ENCODE results near the gene SAMD15. TPM values are rescaled to one million over a fixed set of nuclear protein-coding genes. Genes with fewer than 3 reads are reported as not detected.
A peak's percentile ranks its signal among the peaks of the same experiment; 100 is the strongest.

Gene SAMD15
- total RNA-seq, 2 experiments from 2014 or later, result 0.34 TPM; not detected in 1

GRCh38 chr14:77377502-77377844 is 294 bp downstream of the SAMD15 start:
- intact Hi-C loops (cut with DNase I, micrococcal nuclease), result loop anchor here (1.0 to 10.0 kb wide), 8 partner anchors 57 to 565 kb away; partner anchors contain the start of genes VIPAS39 (in 2 of the 2), ALKBH1 (in 1 of the 2), ANGEL1 (in 1 of the 2) and CIPC (in 1 of the 2)
- no peak for TF ChIP-seq CTCF (IDR thresholded peaks at IDR 0.05)

GRCh38 chr14:77378701-77379100 is 1.5 kb downstream of the SAMD15 start:
- no peaks in the 10 kb centered on the region for H3K27me3 Mint-ChIP-seq
- intact Hi-C loops (cut with DNase I, micrococcal nuclease), result loop anchor here in 1 of 2 experiments (2.0 to 10.0 kb wide), 7 partner anchors 56 to 566 kb away; partner anchors contain the start of genes ALKBH1, ANGEL1, CIPC and SLIRP
- no peak overlapping the region for H3K4me3 Mint-ChIP-seq
- CTCF ChIA-PET, result no interaction called here
- no peak for DNase-seq
- Histone ChIP-seq H3K27me3 (ENCODE audit: control insufficient read depth in 1 of 2, insufficient read depth in 2 of 2, low read length in 2 of 2) (no peaks in the 10 kb centered on the region), H3K9me3 (ENCODE audit: control insufficient read depth in 1 of 2, insufficient read depth in 1 of 2, low read length in 2 of 2) (no peaks in the 10 kb centered on the region), H3K27ac (ENCODE audit: low read depth in 1 of 2, low read length in 2 of 2) (no peak overlapping the region), H3K4me3 (ENCODE audit: low read length) (no peak overlapping the region), H3K36me3 (ENCODE audit: insufficient read depth, low read length) (no peaks in the 10 kb centered on the region), H3K4me1 (ENCODE audit: insufficient read depth, low read length) (peaks cover 21% of the 10 kb centered on the region)
- peaks cover 7% of the 10 kb centered on the region for H3K36me3 Mint-ChIP-seq (ENCODE audit: low read depth)
- no peak overlapping the region for H3K27ac Mint-ChIP-seq
- H3K9me3 Mint-ChIP-seq, result no peaks in the 10 kb centered on the region
- POLR2A ChIA-PET, result no interaction called here
- H3K4me1 Mint-ChIP-seq (ENCODE audit: low read depth), result peaks cover 28% of the 10 kb centered on the region
- TF ChIP-seq CTCF (IDR thresholded peaks at IDR 0.05), result no peak
- no peak for ATAC-seq (ENCODE audit: poor library complexity)

More at GRCh38 chr14:77377502-77377844, 294 bp downstream of the SAMD15 start:
- H3K27ac Mint-ChIP-seq, result no peak overlapping the region
- CTCF ChIA-PET, result interaction anchor here (1.1 to 1.9 kb wide), 2 partner anchors 57 to 61 kb away, joined by 4 to 6 read pairs; partner anchors contain the start of genes GSTZ1 and POMT2
- DNase-seq (no peak), ATAC-seq (ENCODE audit: poor library complexity) (peak; percentile 17)
- peaks cover 7% of the 10 kb centered on the region for H3K36me3 Mint-ChIP-seq (ENCODE audit: low read depth)
- Histone ChIP-seq H3K4me1 (ENCODE audit: insufficient read depth, low read length) (peaks cover 21% of the 10 kb centered on the region), H3K4me3 (ENCODE audit: low read length) (peak overlapping the region; percentile 78), H3K36me3 (ENCODE audit: insufficient read depth, low read length) (no peaks in the 10 kb centered on the region), H3K27me3 (ENCODE audit: control insufficient read depth in 1 of 2, insufficient read depth in 2 of 2, low read length in 2 of 2) (no peaks in the 10 kb centered on the region), H3K9me3 (ENCODE audit: control insufficient read depth in 1 of 2, insufficient read depth in 1 of 2, low read length in 2 of 2) (no peaks in the 10 kb centered on the region), H3K27ac (ENCODE audit: low read depth in 1 of 2, low read length in 2 of 2) (peak overlapping the region; percentile 67 to 89)
- no peak overlapping the region for H3K4me3 Mint-ChIP-seq
- H3K27me3 Mint-ChIP-seq, result no peaks in the 10 kb centered on the region
- no peaks in the 10 kb centered on the region for H3K9me3 Mint-ChIP-seq
- POLR2A ChIA-PET, result interaction anchor here (0.7 to 1.9 kb wide), 10 partner anchors 10 to 564 kb away, joined by 3 to 30 read pairs (median 4); partner anchors contain the start of genes AHSA1, ALKBH1, ANGEL1 and GSTZ1
- peaks cover 38% of the 10 kb centered on the region for H3K4me1 Mint-ChIP-seq (ENCODE audit: low read depth)

- H3K9me3 ChIP-seq (ENCODE audit: control insufficient read depth in 1 of 2, insufficient read depth in 1 of 2, low read length in 2 of 2), result no peaks in the 10 kb centered on the region
- no peak overlapping the region for H3K4me3 ChIP-seq (ENCODE audit: low read length)
- Mint-ChIP-seq H3K27ac (no peak overlapping the region), H3K27me3 (no peaks in the 10 kb centered on the region), H3K36me3 (ENCODE audit: low read depth) (no peaks in the 10 kb centered on the region), H3K4me1 (ENCODE audit: low read depth) (no peaks in the 10 kb centered on the region), H3K4me3 (no peak overlapping the region), H3K9me3 (no peaks in the 10 kb centered on the region)
- DNase-seq (no peak), ATAC-seq (ENCODE audit: poor library complexity) (no peak)
- no peaks in the 10 kb centered on the region for H3K4me1 ChIP-seq (ENCODE audit: insufficient read depth, low read length)
- H3K27ac ChIP-seq (ENCODE audit: low read depth in 1 of 2, low read length in 2 of 2), result no peak overlapping the region
- H3K36me3 ChIP-seq (ENCODE audit: insufficient read depth, low read length), result no peaks in the 10 kb centered on the region
- ChIA-PET CTCF (no interaction called here), POLR2A (no interaction called here)
- H3K27me3 ChIP-seq (ENCODE audit: control insufficient read depth in 1 of 2, insufficient read depth in 2 of 2, low read length in 2 of 2), result no peaks in the 10 kb centered on the region
- intact Hi-C loops (cut with DNase I, micrococcal nuclease), result no loop called here
- no peak for TF ChIP-seq CTCF (IDR thresholded peaks at IDR 0.05)
Observed at GRCh38 chr14:77390188-77390587, 13.0 kb downstream of the SAMD15 start.
